GM13977 (cell line): Measurements from ENCODE around the gene PLCB1.

Experiments
- DNase-seq: peaks from one replicate; pipeline ENCODE4 v3.0.0; 2012; ENCODE audit warnings: low spot score
- in situ Hi-C: fragments of 300-500 bp; cut with MboI; formaldehyde crosslinking; loops from one replicate; pipeline ENCODE4 v1.12.0; 2022; ENCODE audit warnings: low sequenced_read_pairs, low pct_unique_long_range_greater_than_20kb, mixed read lengths, inconsistent platforms; ENCODE audit not compliant: unreplicated experiment
- TF ChIP-seq, protein P1 (sequence below): IDR thresholded peaks from 2 replicates; pipeline ENCODE4 v1.5.1; 2012; ENCODE audit warnings: mild to moderate bottlenecking, control low read depth; ENCODE audit not compliant: insufficient read depth; ENCODE audit errors: extremely low read depth, missing control alignments

PLCB1 gene

DNA sequence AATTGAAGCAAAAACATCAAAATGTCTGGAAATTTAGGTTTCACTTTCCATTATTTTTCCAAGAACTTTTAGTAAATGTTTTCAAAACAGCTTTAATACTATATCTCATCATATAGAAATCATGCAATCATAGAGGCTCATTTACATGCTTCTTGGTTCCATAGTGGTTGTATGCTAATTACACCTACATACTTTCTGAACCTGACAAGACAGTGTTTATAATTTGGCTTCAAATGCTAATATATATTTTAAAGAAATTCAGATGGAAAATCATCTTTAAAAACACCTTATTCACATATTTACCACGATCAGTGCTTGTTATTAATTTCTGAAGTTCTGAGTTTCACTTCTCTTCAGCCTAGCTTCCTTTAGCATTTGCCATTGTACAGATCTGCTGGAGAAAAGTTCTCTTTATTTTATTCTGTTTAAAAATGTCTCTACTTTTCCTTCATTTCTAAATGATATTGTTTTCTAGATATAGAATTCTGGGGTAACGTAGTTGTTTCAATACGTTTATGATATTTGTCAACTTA is 89.9 kb downstream of the PLCB1 start:
- in situ Hi-C loops = no loop called here
- DNase-seq = peak; percentile 3
- TF ChIP-seq, protein P1, sequence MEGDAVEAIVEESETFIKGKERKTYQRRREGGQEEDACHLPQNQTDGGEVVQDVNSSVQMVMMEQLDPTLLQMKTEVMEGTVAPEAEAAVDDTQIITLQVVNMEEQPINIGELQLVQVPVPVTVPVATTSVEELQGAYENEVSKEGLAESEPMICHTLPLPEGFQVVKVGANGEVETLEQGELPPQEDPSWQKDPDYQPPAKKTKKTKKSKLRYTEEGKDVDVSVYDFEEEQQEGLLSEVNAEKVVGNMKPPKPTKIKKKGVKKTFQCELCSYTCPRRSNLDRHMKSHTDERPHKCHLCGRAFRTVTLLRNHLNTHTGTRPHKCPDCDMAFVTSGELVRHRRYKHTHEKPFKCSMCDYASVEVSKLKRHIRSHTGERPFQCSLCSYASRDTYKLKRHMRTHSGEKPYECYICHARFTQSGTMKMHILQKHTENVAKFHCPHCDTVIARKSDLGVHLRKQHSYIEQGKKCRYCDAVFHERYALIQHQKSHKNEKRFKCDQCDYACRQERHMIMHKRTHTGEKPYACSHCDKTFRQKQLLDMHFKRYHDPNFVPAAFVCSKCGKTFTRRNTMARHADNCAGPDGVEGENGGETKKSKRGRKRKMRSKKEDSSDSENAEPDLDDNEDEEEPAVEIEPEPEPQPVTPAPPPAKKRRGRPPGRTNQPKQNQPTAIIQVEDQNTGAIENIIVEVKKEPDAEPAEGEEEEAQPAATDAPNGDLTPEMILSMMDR = no peak

DNA sequence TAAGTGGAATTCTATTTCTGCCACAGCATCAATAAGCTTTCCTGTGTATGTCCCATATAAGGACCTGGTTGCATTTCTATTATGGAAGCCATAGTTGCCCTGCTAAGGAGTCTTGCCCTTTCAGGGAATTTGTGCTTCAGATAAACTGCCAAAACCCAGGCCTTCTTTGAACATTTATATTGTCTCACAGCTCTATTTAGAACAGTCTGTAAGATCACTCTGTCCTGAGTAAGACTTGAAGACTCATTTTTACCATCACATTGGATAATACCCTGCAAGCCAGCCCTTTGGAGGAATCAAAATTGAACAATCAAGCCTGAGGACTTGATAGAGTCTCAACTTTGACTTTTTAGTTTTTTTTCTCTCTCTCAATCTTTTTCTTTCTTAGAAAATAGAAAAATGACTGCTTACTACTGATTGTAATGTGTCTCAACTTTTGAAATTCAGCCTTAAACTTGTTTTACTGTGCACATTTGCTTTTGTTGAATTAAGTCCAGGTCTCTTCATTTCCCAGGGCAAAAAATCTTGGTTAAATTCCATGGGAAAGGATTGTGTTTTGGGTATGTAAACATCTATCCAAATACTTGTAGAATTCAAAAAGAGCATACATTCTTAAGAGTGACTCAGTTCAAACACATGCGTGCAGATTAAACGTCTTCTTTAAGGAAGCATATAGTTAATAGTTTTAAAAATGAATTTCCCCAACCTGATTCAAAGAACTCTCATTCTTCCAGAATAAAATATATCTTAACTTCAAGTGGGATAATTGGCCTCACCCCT is 91.2 kb downstream of the PLCB1 start:
- no peak for DNase-seq
- TF ChIP-seq, protein P1 = no peak
- in situ Hi-C loops = no loop called here

DNA sequence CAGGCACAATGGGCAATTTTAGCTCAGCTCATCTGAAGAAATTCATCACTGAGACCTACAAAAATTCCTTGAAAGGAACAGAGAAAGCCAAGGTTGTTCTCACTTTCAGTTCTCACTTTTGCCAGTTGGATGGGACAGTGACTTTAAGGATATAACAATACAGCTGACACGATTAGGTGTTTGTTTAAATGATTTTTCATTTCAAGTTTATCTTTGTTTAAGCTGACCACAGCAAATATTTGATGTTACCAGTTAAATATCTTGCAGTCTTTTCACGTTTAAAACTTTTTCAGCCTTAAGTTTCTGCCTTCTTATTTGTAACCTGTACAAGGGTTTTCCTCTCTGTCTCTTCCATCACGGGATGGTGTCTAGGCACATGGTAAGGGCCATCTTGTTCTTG is 93.6 kb downstream of the PLCB1 start:
- TF ChIP-seq, protein P1 = no peak
- DNase-seq = no peak
- in situ Hi-C loops = no loop called here

DNA sequence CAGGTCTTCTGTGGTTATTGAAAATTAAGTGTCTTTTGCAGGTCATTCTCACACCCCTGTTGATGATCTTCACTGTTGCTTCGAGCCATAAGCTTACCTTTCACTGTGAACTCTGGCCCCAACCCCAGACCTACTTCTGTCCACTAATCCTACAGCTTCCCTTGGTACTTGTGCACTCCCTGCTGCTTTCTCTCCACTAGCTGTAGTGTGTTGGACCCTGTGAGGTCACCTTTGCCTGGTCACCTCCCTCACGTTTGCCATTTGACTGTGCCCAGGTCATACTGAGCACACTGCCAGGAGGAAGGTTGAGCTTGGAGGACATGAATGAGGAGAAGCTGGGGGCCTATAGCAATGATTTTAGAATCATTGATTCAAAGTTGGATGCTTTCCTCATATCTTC is 94.0 kb downstream of the PLCB1 start:
- DNase-seq = no peak
- TF ChIP-seq, protein P1 = no peak
- in situ Hi-C loops = no loop called here

DNA sequence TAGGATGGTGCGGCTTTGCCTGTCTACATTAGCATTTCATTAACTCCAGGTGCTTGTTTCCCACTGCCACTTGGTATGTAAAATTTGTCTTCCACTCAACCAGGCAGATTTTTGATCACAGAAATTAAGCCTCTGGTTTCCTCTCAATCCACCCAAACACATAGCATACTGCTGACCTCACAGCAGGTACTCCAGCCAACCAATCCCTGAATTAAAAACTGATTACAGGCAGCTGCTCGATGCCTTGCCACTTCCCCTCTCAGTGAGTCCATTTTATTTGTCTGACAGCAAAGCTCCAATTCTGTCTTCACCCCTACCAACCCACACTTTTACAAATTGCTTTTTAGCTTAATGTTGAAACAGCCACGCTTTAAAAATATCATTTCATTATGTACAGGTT is 95.2 kb downstream of the PLCB1 start:
- DNase-seq = no peak
- TF ChIP-seq, protein P1 = no peak
- in situ Hi-C loops = no loop called here

DNA sequence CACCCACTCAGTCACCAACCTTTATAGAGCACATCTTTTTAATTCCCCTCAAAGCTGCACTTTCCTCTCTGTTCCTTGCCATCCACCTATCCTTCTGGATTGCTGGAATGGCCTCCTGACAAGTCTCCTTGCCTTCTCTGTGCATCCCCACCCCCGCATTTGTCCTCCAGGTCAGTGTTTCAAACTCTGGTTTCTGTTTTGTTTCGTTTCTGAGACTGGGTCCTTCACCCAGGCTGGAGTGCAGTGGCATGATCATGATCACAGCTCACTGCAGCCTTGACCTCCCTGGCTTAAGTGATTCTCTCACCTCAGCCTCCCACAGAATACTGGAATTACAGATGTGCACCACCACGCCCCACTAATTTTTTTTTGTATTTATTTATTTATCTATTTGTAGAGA is 96.2 kb downstream of the PLCB1 start:
- in situ Hi-C loops = no loop called here
- TF ChIP-seq, protein P1 = no peak
- no peak for DNase-seq
